GM12892 (cell line): ENCODE measurements around the gene MCC.
"Not testable (repeated sequence)": the region's sequence is repeated elsewhere in the genome, so short reads cannot be mapped to it uniquely, and the experiment has no call there.

Source experiments
- POLR2A ChIP-seq: IDR thresholded peaks from 2 replicates; pipeline ENCODE4 v1.6.1; 2011; ENCODE audit warnings: low read depth, low read length, control low read depth
- POLR2AphosphoS5 ChIP-seq: IDR thresholded peaks from 2 replicates; pipeline ENCODE4 v1.6.1; 2011; ENCODE audit warnings: low read depth, low read length, control low read depth
- TAF1 ChIP-seq: IDR thresholded peaks from 2 replicates; pipeline ENCODE4 v1.6.1; 2011; ENCODE audit warnings: low read depth, mild to moderate bottlenecking, control low read depth, low read length, borderline replicate concordance

DNA sequence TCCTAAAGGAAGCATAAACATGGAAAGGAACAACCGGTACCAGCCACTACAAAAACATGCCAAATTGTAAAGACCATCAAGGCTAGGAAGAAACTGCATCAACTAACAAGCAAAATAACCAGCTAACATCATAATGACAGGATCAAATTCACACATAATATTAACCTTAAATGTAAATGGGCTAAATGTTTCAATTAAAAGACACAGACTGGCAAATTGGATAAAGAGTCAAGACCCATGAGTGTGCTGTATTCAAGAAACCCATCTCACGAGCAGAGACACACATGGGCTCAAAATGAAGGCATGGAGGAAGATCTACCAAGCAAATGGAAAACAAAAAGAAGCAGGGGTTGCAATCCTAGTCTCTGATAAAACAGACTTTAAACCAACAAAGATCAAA lies 411.6 kb downstream of the MCC start:
- TF ChIP-seq POLR2A, POLR2AphosphoS5, TAF1: not testable (repeated sequence)
